HPDE6-E6E7 (cell line): ENCODE measurements around the gene ITGAL.
"Not testable (repeated sequence)": the region's sequence is repeated elsewhere in the genome, so short reads cannot be mapped to it uniquely, and the experiment has no call there.

Experiments
- DNase-seq: peaks from one replicate; pipeline ENCODE4 v3.0.0; 2011; ENCODE audit warnings: missing footprints; ENCODE audit errors: extremely low spot score

The ITGAL gene

DNA sequence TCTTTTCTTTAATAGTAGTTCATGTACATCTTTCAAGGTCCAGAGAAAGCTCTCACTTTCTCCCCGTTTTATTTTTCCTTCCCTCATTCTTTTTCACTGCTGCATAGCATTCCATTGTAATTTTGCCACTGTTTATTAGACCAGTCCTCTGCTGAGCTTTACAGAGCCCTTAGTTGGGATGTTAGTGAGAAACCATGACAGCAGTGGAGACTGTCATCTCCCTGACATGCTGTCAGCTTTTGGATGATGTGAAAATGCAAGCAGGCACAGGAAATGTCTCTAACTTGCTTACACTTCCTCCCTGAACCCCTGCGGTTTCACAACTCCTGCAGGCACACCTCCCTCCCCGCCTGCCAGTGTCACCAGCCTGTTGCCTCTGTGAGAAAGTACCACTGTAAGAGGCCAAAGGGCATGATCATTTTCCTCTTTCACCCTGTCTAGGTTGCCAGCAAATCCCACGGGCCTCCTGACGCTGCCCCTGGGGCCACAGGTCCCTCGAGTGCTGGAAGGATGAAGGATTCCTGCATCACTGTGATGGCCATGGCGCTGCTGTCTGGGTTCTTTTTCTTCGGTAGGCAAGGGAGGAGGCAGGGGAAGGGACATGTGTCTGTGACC is at the start of gene ITGAL:
TSS of gene ITGAL (plus strand) at position 415 of the 615 bp plus-strand sequence. CDS start at position 511, 96 bp downstream.
- no peak for DNase-seq

DNA sequence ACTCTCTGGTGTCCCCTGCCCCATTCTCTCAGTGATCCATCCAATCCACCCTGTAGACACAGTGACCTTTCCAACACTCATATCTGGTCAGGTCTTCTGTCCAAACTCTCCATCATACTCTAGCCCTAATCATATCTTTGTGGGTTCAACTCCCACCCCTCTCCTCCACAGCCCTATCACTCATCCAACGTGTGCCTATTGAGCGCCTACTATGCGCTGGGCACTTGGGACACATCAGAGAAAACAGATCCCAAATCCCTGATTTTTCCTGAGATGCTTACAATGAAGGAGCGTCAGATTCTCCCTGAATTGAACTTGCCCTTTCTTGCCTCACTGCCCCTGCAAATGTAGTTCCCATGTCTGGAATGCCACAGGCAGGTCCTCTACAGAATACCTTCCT is 44.5 kb upstream of the ITGAL start:
- no peak for DNase-seq

DNA sequence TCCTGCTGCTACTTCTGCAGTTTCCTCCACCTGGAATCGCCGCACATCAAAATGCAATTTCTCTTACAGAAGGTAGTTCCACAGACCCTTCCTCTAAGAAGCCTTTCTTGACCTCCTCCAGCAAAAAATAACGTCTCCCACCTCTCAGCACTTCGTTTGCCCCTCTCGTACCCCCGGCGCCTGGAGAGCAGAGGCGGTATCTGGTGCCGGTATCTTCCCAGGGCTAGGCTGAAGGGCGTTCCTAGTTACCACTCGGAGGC is 43.2 kb upstream of the ITGAL start:
- peak; percentile 31 for DNase-seq

DNA sequence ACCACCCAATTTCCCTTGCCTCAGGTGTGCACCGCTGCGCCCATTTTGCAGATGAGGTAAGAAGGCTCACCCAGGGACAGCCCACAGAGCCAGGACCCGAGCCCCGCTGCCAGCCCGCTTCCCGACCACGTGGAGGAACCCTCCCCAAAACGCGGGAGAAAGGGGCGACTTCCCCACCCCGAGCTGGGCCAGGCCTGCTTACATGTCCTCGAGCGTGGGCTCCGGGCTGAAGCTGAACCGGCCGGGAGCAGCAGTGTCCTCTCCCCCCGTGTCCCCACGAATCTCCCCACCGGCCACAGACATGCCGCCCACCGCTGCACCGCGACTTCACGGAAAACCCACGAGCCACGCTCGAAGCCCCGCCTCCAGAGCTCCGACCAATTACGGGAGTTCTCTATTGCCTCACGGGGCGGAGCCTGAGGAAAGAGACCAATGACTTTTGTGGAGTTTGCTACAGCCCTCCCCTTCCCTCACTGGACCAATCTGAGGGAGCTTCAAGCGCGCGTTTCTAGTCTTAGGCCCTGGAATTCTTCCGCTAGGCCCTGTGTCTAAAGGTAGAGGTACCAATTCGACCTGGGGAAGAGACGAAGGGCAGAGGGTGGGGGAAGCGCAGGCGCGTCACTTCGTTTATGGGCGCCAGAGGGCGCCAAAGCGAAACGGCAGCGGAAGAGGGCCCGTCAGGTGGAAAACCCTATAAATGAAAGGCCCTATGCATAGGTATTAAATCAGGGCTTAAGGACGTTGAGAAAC is 42.7 kb upstream of the ITGAL start, which contains the start of gene DCTPP1:
TSS of gene DCTPP1 (minus strand) at position 353 of the 750 bp plus-strand sequence. CDS start at position 303, 50 bp downstream.
- peak; percentile 97 for DNase-seq

DNA sequence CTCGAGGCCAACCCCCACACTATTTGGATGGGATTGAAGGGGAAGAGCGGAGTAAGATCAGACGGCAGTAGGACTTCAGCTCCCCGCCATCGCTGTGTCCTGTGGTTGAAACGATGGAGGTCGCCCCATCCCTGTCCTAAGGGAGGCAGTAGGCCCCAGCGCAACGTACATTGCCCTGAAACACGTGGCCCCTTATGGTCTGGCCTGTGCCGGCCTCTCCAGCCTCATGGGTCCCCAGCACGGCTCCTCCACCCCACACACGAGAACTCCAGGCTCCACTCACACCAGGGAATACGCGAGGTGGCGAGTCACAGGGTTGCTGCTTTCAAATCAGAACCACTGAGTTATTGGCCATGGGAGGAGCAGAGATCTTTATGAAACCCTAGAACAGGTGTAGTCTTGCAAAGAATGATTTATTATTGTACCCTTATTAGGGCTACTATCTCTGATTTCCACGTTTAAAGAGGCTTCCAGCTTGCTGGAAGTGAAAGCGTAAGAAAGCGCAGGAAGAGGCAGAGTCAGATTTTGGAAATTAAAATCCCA is 42.0 kb upstream of the ITGAL start:
- no peak for DNase-seq

DNA sequence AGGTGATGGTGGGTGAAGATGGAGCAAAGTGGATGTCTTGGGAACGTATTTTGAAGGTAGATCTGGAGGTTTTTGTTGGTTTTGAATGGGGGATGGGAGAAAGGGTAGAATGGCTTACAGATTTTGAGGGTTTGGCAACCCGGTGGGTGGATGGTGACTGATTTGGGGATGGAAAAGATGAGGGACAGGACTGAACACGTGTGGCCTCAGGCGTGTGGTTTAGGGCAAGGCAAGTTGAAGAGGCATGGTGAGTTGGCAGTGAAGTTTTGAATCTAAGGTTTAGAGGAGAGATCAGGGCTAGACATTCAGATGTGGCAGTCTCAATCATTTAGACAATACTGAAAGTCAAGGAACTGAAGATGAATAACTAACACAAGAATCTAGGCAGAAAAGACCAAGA is 37.7 kb upstream of the ITGAL start:
- no peak for DNase-seq

DNA sequence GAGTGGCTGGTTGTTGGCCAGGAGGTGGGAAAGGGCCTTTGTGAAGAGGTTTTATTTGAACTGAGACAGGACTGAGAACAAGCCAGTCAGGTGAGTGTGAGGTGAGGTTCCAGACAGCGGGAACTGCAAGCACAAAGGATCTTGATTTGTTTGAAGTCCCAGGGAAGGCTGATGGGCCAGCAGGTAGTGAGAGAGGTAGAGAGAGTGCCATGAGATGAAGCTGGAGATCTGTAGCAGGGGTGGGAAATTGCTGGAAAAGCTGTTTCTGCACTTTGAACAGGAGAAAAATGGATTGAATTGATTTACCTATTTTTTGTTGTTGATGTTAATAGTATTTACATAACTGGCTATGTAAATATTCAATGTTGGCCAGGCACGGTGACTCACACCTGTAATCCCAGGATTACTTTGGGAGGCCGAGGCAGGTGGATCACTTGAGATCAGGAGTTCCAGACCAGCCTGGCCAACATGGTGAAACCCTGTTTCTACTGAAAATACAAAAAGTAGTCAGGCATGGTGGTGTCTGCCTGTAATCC is 35.0 kb upstream of the ITGAL start:
- DNase-seq, result no peak

DNA sequence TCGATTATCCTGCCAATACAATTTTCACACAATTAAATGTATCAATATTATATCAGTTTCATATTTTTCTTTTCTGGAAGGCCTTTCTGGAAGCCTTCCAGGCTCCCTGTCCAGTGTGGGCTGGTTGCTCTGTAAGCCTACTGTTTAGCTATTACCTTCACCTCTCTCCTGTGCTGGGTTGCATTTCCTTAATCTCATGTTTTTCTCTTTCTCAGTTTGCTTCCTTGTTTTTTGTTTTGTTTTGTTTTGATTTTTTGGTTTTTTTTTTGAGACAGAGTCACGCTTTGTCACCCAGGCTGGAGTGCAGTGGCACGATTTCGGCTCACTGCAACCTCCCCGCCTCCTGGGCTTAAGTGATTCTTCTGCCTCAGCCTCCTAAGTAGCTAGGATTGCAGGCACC is 33.7 kb upstream of the ITGAL start:
- DNase-seq, result no peak

DNA sequence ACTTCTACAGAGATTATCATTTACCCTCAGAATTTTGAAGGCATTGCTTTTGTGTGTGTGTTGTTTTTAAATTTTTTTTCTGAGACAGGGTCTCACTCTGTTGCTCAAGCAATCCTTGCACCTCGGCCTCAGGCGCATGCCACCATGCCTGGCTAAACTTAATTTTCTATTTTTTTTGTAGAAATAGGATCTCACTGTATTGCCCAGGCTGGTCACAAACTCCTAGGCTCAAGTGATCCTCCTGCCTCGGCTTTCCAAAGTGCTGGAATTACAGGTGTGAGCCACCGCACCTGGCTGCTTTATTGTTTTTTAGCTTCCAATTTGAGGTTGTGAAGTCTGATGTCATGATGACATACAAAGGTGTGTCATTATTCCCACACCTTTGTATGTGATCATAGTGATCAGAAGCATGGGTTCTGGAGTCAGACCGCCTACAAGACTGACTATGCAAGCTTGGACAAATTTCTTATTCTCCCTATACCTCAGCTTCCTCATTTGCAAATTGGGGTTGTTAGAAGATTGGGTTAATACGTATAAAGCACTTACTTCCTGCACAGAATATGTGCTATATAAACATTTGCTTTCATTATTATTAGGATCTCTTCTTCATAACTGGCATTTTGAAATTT is 32.7 kb upstream of the ITGAL start:
- no peak for DNase-seq

DNA sequence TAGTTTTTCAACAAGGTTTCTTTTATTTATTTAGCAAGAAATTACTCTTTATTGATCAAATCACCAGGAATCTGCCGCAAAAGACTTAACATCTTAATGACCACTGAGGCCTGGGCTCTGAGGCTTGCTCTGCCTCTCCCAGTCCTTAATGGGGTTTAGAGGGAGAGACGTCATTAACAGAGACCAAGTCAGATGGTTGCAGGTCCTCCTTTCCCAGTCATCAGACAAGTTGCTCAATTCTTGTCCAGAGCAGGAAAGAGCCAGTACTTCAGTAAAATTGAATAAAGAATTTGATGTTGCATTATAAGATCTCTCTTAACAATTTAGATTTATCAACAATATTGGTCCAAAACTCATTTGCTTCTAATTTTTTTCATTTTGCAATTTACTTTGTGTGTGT is 28.9 kb upstream of the ITGAL start:
- no peak for DNase-seq

DNA sequence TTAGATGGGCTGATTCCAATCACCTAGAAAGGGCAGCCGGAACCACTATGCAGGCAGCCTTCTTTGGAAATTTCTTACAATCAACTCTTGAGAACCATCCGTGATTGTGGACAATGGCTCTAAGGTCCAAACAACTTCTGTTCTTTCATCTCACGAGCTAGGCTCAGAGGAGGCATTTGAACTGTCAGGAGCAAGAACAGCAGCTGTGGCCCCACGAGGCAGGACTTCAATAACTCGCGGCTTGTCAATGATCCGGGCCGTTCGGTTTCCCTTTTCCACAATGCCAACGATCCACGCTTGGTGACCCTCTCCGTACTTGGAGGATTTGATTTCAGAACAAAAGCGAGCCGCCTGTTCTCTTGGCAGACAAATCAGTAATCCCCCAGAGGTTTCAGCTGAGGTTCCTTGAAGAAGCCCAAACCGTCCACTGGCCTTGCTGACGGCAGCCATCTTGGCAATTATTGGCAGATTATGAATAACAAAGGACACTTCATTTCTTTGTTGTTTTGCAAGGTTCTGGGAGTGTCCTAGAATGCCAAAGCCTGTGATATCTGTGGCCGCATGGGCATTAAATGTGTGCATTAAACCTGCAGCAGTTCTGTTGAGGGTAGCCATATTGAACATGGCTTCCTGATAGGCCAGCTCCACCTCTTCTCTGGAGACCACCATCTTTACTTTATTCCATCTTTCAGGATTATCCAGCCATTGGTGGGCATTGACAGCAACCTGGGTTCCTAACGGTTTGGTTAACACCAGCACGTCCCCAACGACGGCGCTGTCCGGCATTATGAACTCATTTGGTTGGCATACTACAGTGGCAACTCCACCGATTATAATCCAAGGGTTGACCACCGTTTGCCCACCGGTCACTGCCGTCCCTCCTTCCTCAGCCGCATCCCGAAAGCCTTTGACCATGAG is 28.1 kb upstream of the ITGAL start:
- no peak for DNase-seq

DNA sequence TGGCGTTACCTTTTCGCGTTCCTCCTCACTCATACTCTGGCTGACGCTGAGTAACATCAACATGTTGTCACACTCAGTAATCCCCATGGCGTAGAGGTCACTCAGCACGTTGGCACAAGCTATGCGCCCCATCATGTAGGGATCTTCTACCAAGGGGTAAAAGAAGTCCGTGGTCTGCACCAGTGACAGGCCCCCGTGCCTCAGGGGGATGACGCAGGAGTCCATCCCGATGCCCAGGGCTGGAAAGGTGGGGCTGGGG is 27.5 kb upstream of the ITGAL start:
- DNase-seq, result no peak

DNA sequence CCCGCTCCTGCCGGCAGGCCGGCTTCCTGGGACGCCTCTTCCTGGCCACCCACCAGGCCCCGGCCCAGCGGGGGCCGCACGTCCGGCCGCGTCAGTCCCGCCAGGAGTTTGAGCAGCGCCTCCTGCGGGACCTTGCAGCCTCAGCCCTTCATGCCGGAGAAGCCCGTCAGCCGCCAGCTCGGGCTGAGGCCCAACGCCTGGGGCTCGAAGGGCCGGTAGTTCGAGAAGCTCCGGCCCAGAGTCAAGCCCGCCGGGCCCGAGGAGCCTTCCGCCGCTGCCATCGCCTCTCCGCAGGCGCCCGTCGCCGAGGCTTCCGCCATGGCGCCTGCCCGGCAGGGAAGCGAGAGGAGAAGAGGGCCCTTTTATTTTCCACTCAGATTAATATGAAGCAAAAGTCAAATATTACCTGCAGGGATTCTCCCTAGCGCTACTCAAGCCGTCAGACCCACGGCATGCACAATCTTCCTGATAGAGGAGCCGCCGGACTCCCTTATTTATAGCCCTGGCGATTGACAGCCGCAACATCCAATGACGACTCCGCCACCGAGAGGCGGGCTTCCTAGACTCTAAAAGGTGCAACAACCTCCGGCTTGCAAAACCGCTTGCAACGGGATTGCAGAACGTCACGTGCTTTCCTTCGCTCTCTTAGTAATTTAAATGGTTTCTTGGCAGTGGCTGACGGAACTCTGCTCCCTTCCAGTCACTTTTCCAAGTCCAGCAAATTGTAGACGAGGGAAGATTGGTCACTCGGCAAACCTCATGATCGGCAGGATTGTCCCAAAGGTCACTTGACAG is 26.9 kb upstream of the ITGAL start, which contains the start of gene SEPHS2:
TSS of gene SEPHS2 (minus strand) at position 467 of the 795 bp plus-strand sequence. CDS start at position 320, 147 bp downstream.
- DNase-seq, result peak; percentile 93

DNA sequence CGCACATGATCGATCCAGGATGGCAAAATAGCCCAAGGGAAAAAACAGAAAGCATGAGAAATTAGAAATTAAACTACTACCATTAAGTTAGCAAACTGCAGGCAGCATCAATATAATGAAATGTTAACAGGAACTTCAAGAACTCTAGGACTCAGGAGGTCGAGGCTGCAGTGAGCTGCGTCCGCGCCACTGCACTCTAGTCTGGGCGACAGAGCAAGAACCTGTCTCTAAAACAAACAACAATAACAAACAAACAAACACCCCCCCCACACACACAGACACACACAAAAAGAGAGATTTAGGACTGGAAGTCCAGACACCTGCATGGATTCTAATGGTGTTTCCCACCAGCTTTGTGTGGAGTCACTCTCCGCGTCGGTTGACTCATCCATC is 26.3 kb upstream of the ITGAL start:
- DNase-seq, result no peak

DNA sequence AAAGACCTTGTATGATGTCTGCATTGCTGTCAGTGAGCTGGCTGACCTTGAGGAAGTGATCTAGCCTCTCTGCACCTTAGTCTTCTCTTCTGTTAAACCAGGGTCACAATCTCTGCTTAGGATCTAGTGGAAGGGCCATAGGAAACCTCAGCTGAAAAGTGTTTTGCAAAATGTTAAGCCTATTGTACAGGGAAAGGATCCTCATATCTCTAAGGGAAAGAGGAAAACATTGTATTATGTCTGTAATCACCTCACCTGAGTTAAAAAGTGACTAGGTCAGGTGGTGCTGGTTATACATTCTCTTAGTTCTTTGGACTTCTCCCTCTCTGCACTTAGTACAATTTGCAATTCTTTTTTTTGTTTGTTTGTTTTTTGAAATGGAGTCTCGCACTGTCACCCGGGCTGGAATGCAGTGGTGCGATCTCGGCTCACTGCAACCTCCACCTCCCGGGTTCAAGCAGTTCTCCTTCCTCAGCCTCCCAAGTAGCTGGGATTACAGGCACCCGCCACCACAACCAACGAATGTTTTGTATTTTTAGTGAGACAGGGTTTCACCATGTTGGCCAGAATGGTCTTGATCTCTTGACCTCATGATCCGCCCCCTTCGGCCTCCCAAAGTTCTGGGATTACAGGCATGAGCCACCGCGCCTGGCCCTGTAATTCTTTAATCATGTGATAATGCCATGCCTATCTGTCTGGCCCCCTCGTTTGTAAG is 24.9 kb upstream of the ITGAL start:
- no peak for DNase-seq

DNA sequence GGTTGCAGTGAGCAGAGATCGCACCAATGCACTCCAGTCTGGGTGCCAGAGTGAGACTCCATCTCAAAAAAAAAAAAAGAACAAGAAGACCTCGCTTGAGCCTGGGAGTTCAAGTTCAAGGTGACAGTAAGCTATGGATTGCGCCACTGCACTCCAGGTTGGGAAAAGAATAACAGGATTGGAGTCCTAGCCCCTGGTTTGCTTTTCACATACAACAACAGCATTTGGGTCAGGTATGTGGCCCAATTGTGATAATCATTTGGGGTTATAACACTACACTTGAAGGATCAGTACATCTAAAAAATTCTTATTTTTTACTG is 23.5 kb upstream of the ITGAL start:
- DNase-seq, result no peak

DNA sequence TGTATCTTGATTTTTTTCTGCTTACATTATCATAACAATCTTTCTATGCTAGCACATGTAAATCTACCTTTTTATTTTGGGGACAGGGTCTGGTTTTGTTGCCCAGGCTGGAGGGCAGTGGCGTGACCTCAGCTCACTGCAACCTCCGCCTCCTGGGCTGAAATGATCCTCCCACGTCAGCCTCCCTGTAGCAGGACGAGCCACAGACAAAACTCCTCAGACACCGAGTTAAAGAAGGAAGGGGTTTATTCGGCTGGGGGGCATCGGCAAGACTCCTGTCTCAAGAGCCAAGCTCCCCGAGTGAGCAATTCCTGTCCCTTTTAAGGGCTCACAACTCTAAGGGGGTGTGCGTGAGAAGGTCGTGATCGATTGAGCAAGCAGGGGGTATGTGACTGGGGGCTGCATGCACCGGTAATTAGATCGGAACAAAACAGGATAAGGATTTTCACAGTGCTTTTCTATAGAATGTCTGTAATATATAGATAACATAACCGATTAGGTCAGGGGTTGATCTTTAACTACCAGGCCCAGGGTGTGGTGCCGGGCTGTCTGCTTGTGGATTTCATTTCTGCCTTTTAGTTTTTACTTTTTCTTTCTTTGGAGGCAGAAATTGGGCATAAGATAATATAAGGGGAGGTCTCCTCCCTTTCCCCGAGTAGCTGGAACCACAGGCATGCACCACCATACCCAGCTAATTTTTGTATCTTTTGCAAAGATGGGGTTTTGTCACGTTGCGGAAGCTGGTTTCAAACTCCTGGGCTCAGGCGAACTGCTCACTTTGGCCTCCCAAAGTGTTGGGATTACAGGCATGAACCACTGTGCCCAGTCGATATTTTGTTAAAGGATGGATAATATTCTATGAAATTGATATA is 19.6 kb upstream of the ITGAL start:
- not testable (repeated sequence) for DNase-seq

DNA sequence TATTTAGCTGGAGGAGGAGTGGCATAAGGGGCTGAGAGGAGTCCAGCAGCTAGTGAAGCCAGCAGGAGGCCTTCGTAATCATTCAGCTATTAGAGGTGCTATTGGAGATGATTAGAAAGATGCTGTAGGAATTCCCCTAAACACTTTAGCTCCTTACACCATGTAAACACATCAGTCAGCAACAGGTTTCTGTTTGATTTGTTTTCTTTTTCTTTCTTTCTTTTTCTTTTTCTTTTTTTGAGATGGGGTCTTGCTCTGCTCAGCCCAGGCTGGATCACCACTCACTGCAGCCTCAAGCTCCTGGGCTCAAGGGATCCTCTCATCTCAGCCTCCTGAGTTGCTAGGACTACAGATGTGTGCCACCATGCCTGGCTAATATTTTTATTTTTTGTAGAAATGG is 16.2 kb upstream of the ITGAL start:
- no peak for DNase-seq

DNA sequence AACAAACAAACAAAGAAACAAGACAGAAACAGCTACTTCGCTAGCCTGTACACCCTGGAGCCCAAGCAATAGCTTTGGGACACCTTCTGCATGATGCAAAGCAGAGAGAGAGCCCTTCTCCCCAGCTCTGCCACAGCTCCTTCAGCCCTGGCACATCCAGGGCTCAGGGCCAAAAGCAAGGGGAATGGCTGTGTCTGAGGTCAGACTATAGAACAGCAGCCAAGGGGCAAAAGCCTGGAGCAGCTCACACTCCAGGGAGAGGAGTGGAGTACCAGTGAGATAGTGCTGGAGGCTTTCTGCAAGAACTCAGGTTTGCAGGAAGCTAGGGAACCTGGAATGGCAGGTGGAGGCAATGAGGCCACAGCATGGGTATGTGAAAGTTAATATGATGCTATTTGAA is 15.3 kb upstream of the ITGAL start:
- DNase-seq, result no peak
